Left forelimb (tissue), 1 donor: Measurements from ENCODE around the gene OR9K2.
"Not testable (repeated sequence)": the region's sequence is repeated elsewhere in the genome, so short reads cannot be mapped to it uniquely, and the experiment has no call there.

Source experiments
- DNase-seq: peaks from one replicate; pipeline ENCODE4 v3.0.0-alpha.2; 2018; ENCODE audit warnings: low spot score

The OR9K2 gene

GRCh38 chr12:55126106-55126505, at the start of gene OR9K2:
Gene OR9K2, plus strand, starts transcription at chr12:55126406. Its CDS starts 3,429 bp downstream, at chr12:55129835.
- DNase-seq = no peak

DNA sequence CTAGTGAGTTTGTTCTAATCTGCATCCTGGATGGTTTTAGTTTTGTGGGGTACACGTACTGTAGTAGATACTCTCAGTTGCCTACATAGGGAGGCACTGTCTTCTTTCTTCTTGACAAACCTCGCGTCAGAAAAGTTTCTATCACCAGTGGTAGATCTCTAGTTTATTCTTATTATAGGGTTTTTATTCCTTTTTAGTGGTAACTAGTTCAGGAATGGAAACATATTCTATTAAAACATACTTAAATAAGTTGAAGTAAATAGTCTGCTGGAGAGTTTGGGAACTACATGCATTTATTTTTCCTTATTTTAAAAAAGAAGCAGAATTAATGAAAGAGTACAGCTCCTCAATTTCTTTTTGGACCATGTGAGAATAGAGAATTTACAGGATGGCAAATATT, 33.6 kb upstream of the OR9K2 start:
- no peak for DNase-seq

DNA sequence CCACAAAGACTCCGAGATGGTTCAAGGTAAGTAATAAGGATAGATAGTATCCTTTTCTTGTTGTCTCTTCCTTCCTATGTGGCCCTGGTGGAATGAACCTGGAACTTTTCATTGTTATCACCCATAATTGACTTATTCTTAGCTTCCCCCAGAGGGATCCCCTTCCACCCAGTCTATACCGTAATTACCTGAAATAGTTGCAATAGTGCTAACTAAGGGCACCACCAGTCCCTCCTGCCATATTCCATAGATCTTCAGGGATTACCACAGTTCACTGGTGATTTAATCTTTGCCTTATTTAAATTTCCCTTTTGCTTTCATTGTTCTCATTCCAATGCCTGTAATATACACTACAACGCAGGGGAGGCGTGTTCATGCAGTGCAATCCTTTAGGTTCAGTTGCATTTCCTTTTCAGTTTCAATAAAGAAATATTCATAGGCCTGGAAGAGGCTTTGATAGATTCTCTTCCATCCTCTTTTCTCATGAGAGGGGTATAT, 13.8 kb upstream of the OR9K2 start:
- no peak for DNase-seq

DNA sequence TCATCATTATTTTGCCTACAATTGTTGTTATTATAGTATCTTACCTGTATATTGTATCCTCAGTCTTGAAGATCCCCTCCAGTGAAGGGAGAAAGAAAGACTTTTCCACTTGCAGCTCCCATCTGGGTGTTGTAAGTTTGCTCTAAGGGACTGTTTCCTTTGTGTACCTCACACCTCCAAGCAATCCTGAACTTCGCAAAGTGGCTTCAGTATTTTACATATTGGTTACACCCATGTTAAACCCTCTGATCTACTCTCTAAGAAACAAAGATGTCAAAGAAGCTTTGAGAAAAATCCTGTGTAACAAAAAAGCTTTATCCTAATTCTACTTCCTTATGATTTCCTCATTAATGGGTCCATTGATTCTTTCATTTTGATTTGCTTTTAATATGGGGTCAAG, 10.1 kb upstream of the OR9K2 start:
- no peak for DNase-seq

DNA sequence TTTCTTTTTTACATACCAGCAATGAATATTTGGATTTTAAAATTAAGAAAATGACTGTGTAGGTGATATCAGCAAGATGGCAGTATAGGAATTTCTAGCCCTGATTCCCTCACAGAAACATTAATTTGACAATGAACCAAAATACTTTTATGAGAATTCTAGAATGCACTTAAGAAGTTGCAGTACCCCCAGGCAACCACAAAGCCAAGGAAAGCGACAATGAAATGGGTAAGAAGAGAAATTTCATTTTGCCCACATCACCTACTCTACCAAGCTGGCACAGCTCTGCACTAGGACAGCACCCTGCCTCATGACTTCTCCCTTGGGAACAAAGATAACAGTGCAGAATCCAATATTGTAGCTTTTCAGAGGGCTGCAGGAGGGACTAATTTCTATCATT, 6.6 kb downstream of the OR9K2 start:
- no peak for DNase-seq

- DNase-seq = no peak
Observed at GRCh38 chr12:55142669-55143565, 16.7 kb downstream of the OR9K2 start.

DNA sequence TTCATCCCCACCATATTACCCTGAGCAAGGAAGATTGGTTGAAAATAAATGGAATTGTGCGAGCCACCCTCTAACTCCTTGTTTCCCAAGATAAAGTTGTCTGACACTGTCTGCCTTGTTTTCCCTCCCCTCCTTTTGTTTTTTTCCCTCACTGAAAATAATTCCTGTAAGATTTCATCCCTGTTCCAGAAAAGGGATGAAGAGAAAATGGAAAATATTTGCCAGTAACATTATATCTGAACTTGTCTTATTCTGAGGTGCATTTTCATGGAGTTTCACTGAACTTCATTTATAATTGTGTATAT, 17.3 kb downstream of the OR9K2 start:
- no peak for DNase-seq

DNA sequence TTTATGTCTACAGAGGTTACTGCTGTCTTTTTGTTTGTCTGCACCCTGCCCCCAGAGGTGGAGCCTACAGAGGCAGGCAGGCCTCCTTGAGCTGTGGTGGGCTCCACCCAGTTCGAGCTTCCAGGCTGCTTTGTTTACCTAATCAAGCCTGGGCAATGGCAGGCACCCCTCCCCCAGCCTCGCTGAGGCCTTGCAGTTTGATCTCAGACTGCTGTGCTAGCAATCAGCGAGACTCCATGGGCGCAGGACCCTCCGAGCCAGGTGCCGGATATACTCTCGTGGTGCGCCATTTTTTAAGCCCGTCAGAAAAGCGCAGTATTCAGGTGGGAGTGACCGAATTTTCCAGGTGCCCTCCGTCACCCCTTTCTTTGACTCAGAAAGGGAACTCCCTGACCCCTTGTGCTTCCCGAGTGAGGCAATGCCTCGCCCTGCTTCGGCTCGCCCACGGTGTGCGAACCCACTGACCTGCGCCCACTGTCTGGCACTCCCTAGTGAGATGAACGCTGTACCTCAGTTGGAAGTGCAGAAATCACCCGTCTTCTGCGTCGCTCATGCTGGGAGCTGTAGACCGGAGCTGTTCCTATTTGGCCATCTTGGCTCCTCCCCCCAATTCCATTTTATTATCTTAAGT, 40.9 kb downstream of the OR9K2 start:
- not testable (repeated sequence) for DNase-seq

GRCh38 chr12:55171445-55171844, 45.2 kb downstream of the OR9K2 start:
- DNase-seq = no peak

DNA sequence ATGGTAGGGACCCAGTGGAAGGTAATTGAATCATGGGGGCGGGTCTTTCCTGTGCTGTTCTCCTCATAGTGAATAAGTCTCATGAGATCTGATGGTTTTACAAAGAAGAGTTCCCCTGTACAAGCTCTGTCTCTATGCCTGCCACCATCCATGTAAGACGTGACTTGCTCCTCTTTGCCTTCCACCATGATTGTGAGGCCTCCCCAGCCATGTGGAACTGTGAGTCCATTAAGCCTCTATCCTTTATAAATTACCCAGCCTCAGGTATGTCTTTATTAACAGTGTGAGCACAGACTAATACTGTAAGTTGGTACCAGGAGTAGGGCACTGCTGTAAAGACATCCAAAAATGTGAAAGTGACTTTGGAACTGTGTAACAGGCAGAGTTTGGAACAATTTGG, 45.6 kb downstream of the OR9K2 start:
- DNase-seq = not testable (repeated sequence)

- no peak for DNase-seq
Observed at GRCh38 chr12:55172686-55173085, 46.5 kb downstream of the OR9K2 start.

DNA sequence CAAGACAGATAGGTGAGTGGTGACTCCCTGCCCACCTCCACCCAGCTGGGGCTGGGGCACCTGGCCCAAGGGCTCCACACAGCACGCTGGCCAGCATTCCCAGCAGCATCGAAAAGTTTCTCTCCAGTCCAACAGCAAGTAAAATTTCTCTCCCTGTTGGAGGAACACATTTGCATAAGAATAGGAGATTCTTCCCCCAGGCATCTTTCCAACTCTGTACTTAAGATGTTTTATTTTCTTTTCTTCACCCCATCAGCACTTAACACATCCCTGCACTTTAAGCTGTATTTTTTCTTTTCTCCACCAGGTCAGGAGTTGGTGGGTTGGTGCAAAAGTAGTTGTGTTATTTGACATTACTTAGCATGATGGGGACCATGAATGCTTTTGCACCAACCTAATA, 47.2 kb downstream of the OR9K2 start:
- no peak for DNase-seq
